Astrocyte (in vitro differentiated cells and primary cell): Measurements from ENCODE around the gene DACT1. TPM values are rescaled to one million over a fixed set of nuclear protein-coding genes. Genes with fewer than 3 reads are reported as not detected.

Source experiments
- DNase-seq: peaks from one replicate; pipeline ENCODE4 v3.0.0-alpha.2; 2010; ENCODE audit warnings: low read depth
- FAIRE-seq: peaks from 2 replicates; lab custom pipeline; 2011; peaks lifted over from hg19 to GRCh38; lab: Jason Lieb, UNC
- H2AFZ ChIP-seq: 2 replicates; pipeline ENCODE4 v1.6.0; 2012; ENCODE audit warnings: low read depth, low read length, inconsistent platforms
- H3K27ac ChIP-seq: 2 replicates; pipeline ENCODE4 v1.5.1; 2011; ENCODE audit warnings: low read depth, low read length, inconsistent platforms
- H3K27me3 ChIP-seq: 2 replicates; pipeline ENCODE4 v1.6.0; 2011; ENCODE audit warnings: low read length, inconsistent platforms; ENCODE audit not compliant: insufficient read depth
- H3K36me3 ChIP-seq: 2 replicates; pipeline ENCODE4 v1.5.1; 2011; ENCODE audit warnings: low read length, inconsistent platforms; ENCODE audit not compliant: insufficient read depth
- H3K4me1 ChIP-seq: 2 replicates; pipeline ENCODE4 v1.5.1; 2011; ENCODE audit warnings: low read length, inconsistent platforms; ENCODE audit not compliant: insufficient read depth
- H3K4me2 ChIP-seq: 2 replicates; pipeline ENCODE4 v1.6.0; 2012; ENCODE audit warnings: low read length, inconsistent platforms
- H3K4me3 ChIP-seq: 2 replicates; pipeline ENCODE4 v1.5.1; 2011; ENCODE audit warnings: low read depth, mild to moderate bottlenecking, low read length, inconsistent platforms; ENCODE audit not compliant: insufficient read depth
- H3K79me2 ChIP-seq: 2 replicates; pipeline ENCODE4 v1.6.0; 2012; ENCODE audit warnings: mild to moderate bottlenecking, low read length, inconsistent platforms; ENCODE audit not compliant: insufficient read depth
- H3K9ac ChIP-seq: 2 replicates; pipeline ENCODE4 v1.6.0; 2012; ENCODE audit warnings: mild to moderate bottlenecking, low read length, inconsistent platforms
- H3K9me3 ChIP-seq: 2 replicates; pipeline ENCODE4 v1.5.1; 2012; ENCODE audit warnings: low read depth, mild to moderate bottlenecking, low read length, inconsistent platforms; ENCODE audit not compliant: insufficient read depth
- H4K20me1 ChIP-seq: 2 replicates; pipeline ENCODE4 v1.6.0; 2012; ENCODE audit warnings: low read length, inconsistent platforms; ENCODE audit not compliant: insufficient read depth
- H3K27ac Mint-ChIP-seq: one replicate; pipeline ENCODE4 v1.8.0; 2021; ENCODE audit warnings: mild to moderate bottlenecking, mixed read lengths; ENCODE audit not compliant: unreplicated experiment
- H3K27me3 Mint-ChIP-seq: one replicate; pipeline ENCODE4 v1.8.0; 2021; ENCODE audit warnings: low read depth, mixed read lengths; ENCODE audit not compliant: unreplicated experiment
- H3K36me3 Mint-ChIP-seq: one replicate; pipeline ENCODE4 v1.8.0; 2021; ENCODE audit warnings: low read depth, mixed read lengths; ENCODE audit not compliant: unreplicated experiment
- H3K4me1 Mint-ChIP-seq: one replicate; pipeline ENCODE4 v1.8.0; 2021; ENCODE audit warnings: low read depth, mixed read lengths; ENCODE audit not compliant: unreplicated experiment
- H3K4me3 Mint-ChIP-seq: one replicate; pipeline ENCODE4 v1.8.0; 2021; ENCODE audit warnings: mild to moderate bottlenecking, moderate library complexity, mixed read lengths; ENCODE audit not compliant: unreplicated experiment
- H3K9me3 Mint-ChIP-seq: one replicate; pipeline ENCODE4 v1.8.0; 2021; ENCODE audit warnings: mild to moderate bottlenecking, mixed read lengths; ENCODE audit not compliant: unreplicated experiment
- CTCF ChIP-seq: IDR thresholded peaks from 2 replicates; pipeline ENCODE4 v1.5.1; 2011; ENCODE audit warnings: low read depth, mild to moderate bottlenecking, inconsistent platforms, low read length, moderate library complexity; ENCODE audit not compliant: insufficient read depth
- EZH2 ChIP-seq: IDR thresholded peaks from 2 replicates; pipeline ENCODE4 v1.6.1; 2012; ENCODE audit warnings: mild to moderate bottlenecking, low read length, inconsistent platforms; ENCODE audit not compliant: insufficient read depth
- total RNA-seq: library from RNA; stranded (reverse); gene quantifications from 2 replicates; pipeline ENCODE4 v1.2.1, GENCODE V29; 2021

Gene DACT1
- total RNA-seq, 1 donor from 2014 or later = 49.3 TPM

GRCh38 chr14:58665773-58666500 is 28.2 kb downstream of the DACT1 start:
- H3K4me3 ChIP-seq = no peak overlapping the region
- H3K27ac Mint-ChIP-seq = no peak overlapping the region
- H3K9ac ChIP-seq = no peak overlapping the region
- H3K27me3 ChIP-seq = no peaks in the 10 kb centered on the region
- no peaks in the 10 kb centered on the region for H3K9me3 ChIP-seq
- H3K36me3 Mint-ChIP-seq = no peaks in the 10 kb centered on the region
- no peaks in the 10 kb centered on the region for H3K9me3 Mint-ChIP-seq
- H3K27me3 Mint-ChIP-seq = peaks cover 3% of the 10 kb centered on the region
- TF ChIP-seq EZH2 = no peak
- no peak for TF ChIP-seq CTCF
- H3K36me3 ChIP-seq = no peaks in the 10 kb centered on the region
- no peaks in the 10 kb centered on the region for H3K79me2 ChIP-seq
- H3K4me2 ChIP-seq = no peak overlapping the region
- peaks cover 25% of the 10 kb centered on the region for H3K4me1 Mint-ChIP-seq
- H3K4me1 ChIP-seq = peaks cover 10% of the 10 kb centered on the region
- FAIRE-seq (no peak), DNase-seq (no peak)
- H4K20me1 ChIP-seq = no peaks in the 10 kb centered on the region
- no peak overlapping the region for H3K27ac ChIP-seq
- no peak overlapping the region for H3K4me3 Mint-ChIP-seq
- H2AFZ ChIP-seq = no peak overlapping the region

GRCh38 chr14:58666737-58667136 is 29.0 kb downstream of the DACT1 start:
- Mint-ChIP-seq H3K27ac (no peak overlapping the region), H3K36me3 (no peaks in the 10 kb centered on the region), H3K9me3 (no peaks in the 10 kb centered on the region), H3K4me1 (peaks cover 25% of the 10 kb centered on the region), H3K27me3 (peaks cover 3% of the 10 kb centered on the region), H3K4me3 (no peak overlapping the region)
- H3K27me3 ChIP-seq = no peaks in the 10 kb centered on the region
- H3K4me2 ChIP-seq = no peak overlapping the region
- H3K9ac ChIP-seq = no peak overlapping the region
- TF ChIP-seq EZH2 (no peak), CTCF (no peak)
- no peak overlapping the region for H3K27ac ChIP-seq
- no peak overlapping the region for H2AFZ ChIP-seq
- FAIRE-seq (no peak), DNase-seq (no peak)
- no peaks in the 10 kb centered on the region for H3K79me2 ChIP-seq
- no peak overlapping the region for H3K4me3 ChIP-seq
- H3K4me1 ChIP-seq = peaks cover 10% of the 10 kb centered on the region
- no peaks in the 10 kb centered on the region for H3K36me3 ChIP-seq
- H4K20me1 ChIP-seq = no peaks in the 10 kb centered on the region
- no peaks in the 10 kb centered on the region for H3K9me3 ChIP-seq

DNA sequence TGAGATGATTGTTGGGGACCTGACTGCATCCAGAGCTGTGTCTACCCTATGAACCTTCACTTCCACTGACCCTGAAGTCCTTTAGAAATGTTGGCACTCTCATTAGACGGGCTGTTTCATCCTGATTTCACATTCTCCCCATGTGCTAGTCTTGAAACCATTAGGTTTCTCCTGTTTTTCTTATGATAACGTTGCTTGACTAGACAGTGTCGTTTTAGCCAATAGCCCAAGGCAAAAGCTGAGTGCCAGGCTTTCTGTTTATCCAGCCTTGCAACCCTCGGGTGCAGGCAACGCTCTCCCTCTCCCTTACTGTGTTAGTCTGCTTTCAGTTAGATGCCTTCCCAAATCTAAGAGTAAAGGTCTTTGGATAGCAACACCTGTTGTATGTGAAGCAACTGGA is 30.1 kb downstream of the DACT1 start:
- peaks cover 23% of the 10 kb centered on the region for H3K4me1 Mint-ChIP-seq
- H3K4me1 ChIP-seq = peaks cover 10% of the 10 kb centered on the region
- no peak overlapping the region for H3K9ac ChIP-seq
- H3K27ac ChIP-seq = no peak overlapping the region
- H3K4me3 ChIP-seq = no peak overlapping the region
- H3K36me3 ChIP-seq = no peaks in the 10 kb centered on the region
- H4K20me1 ChIP-seq = no peaks in the 10 kb centered on the region
- no peak overlapping the region for H3K27ac Mint-ChIP-seq
- no peaks in the 10 kb centered on the region for H3K36me3 Mint-ChIP-seq
- no peaks in the 10 kb centered on the region for H3K79me2 ChIP-seq
- H3K4me3 Mint-ChIP-seq = no peak overlapping the region
- H3K27me3 Mint-ChIP-seq = peaks cover 3% of the 10 kb centered on the region
- no peak for DNase-seq
- no peak for FAIRE-seq
- H3K27me3 ChIP-seq = no peaks in the 10 kb centered on the region
- TF ChIP-seq EZH2 (no peak), CTCF (no peak)
- H3K9me3 ChIP-seq = no peaks in the 10 kb centered on the region
- H3K9me3 Mint-ChIP-seq = no peaks in the 10 kb centered on the region
- H3K4me2 ChIP-seq = no peak overlapping the region
- H2AFZ ChIP-seq = no peak overlapping the region
